SK-N-SH (cell line): Measurements from ENCODE around the gene ZNRF4. TPM values are rescaled to one million over a fixed set of nuclear protein-coding genes. Genes with fewer than 3 reads are reported as not detected.

ENCODE experiments used
- CTCF ChIA-PET: fragments of 300-600, 350-600 bp; formaldehyde crosslinking; extraction: SDS; loops from one replicate; lab custom pipeline; 2021; lab: Yijun Ruan, JAX
- POLR2A ChIA-PET: fragments of 350-600 bp; sonication (Branson Sonifier 250); formaldehyde crosslinking; extraction: SDS; loops from one replicate; lab custom pipeline; 2020; ENCODE audit warnings: antibody characterized with exemption, inconsistent platforms; lab: Yijun Ruan, JAX
- DNase-seq: peaks from one replicate; pipeline ENCODE4 v3.0.0; 2012
- H2AFZ ChIP-seq: fragments of 200-600 bp; sonication (generic); 2 replicates; pipeline ENCODE4 v1.8.1; 2016; ENCODE audit warnings: antibody characterized with exemption, mild to moderate bottlenecking, low read depth
- H3F3A ChIP-seq: fragments of 200-600 bp; sonication (generic); replicated peaks from 2 replicates; pipeline ENCODE3; 2016; ENCODE audit warnings: antibody characterized with exemption, mild to moderate bottlenecking; ENCODE audit not compliant: insufficient read depth
- H3K27ac ChIP-seq, 2 experiments: fragments of 200-500 bp in 1 of 2; fragments of 200-600 bp in 1 of 2; sonication (Bioruptor generic) in 1 of 2; sonication (generic), shearing (Covaris generic) in 1 of 2; 2 replicates each; pipeline versions ENCODE4 v1.5.1 to v1.6.1; 2014 to 2016; ENCODE audit warnings: low read depth in 2 of 2, inconsistent platforms in 1 of 2, low read length in 1 of 2, mild to moderate bottlenecking in 1 of 2, mixed read lengths in 1 of 2
- H3K27me3 ChIP-seq: fragments of 200-600 bp; sonication (generic), shearing (Covaris generic); 2 replicates; pipeline ENCODE4 v1.6.1; 2016; ENCODE audit warnings: mixed run types; ENCODE audit not compliant: insufficient read depth
- H3K36me3 ChIP-seq, 2 experiments: fragments of 200-500 bp in 1 of 2; fragments of 200-600 bp in 1 of 2; sonication (Bioruptor generic) in 1 of 2; sonication (generic) in 1 of 2; replicated peaks in 1 of 2; 2 replicates each; pipeline versions ENCODE3 to v1.5.1; 2014 to 2016; ENCODE audit warnings: low read length in 1 of 2, mild to moderate bottlenecking in 1 of 2; ENCODE audit not compliant: insufficient read depth in 2 of 2, control insufficient read depth in 1 of 2
- H3K4me1 ChIP-seq, 2 experiments: fragments of 200-500 bp in 1 of 2; fragments of 200-600 bp in 1 of 2; sonication (Bioruptor generic) in 1 of 2; sonication (generic), shearing (Covaris generic) in 1 of 2; 2 replicates each; pipeline versions ENCODE4 v1.5.1 to v1.6.1; 2014 to 2016; ENCODE audit warnings: low read depth in 1 of 2, low read length in 1 of 2, mixed run types in 1 of 2; ENCODE audit not compliant: insufficient read depth in 2 of 2, control insufficient read depth in 1 of 2
- H3K4me2 ChIP-seq: fragments of 200-600 bp; sonication (generic), shearing (Covaris generic); 2 replicates; pipeline ENCODE4 v1.6.1; 2017; ENCODE audit warnings: mixed run types
- H3K4me3 ChIP-seq, 2 experiments: fragments of 200-500 bp in 1 of 2; fragments of 200-600 bp in 1 of 2; sonication (Bioruptor generic) in 1 of 2; sonication (generic), shearing (Covaris generic) in 1 of 2; 2 replicates each; pipeline versions ENCODE4 v1.5.1 to v1.8.1; 2014 to 2016; ENCODE audit warnings: low read depth in 2 of 2, inconsistent platforms in 1 of 2, low read length in 1 of 2, mild to moderate bottlenecking in 1 of 2, mixed read lengths in 1 of 2, moderate library complexity in 1 of 2
- H3K79me2 ChIP-seq: fragments of 200-600 bp; sonication (generic); 2 replicates; pipeline ENCODE4 v1.8.1; 2017; ENCODE audit warnings: mild to moderate bottlenecking; ENCODE audit not compliant: insufficient read depth
- H3K9ac ChIP-seq: fragments of 200-600 bp; sonication (generic); 2 replicates; pipeline ENCODE4 v1.6.1; 2017; ENCODE audit warnings: mixed run types
- H3K9me2 ChIP-seq: fragments of 200-600 bp; sonication (generic); 2 replicates; pipeline ENCODE4 v1.6.1; 2017; ENCODE audit warnings: mixed run types
- H3K9me3 ChIP-seq: fragments of 200-600 bp; sonication (generic); 2 replicates; pipeline ENCODE4 v1.6.1; 2017; ENCODE audit warnings: mixed run types, mild to moderate bottlenecking, moderate library complexity
- H4K20me1 ChIP-seq: fragments of 200-600 bp; sonication (generic); 2 replicates; pipeline ENCODE4 v1.6.1; 2017; ENCODE audit warnings: mild to moderate bottlenecking, mixed run types; ENCODE audit not compliant: insufficient read depth
- CHD2 ChIP-seq: fragments of 150-350 bp; IDR thresholded peaks from 2 replicates; pipeline ENCODE4 v1.6.1; 2018; ENCODE audit warnings: low read length; ENCODE audit not compliant: partially characterized antibody
- ELF1 ChIP-seq: IDR thresholded peaks from 2 replicates; pipeline ENCODE4 v1.4.0; 2012
- FOSL2 ChIP-seq: IDR thresholded peaks from 2 replicates; pipeline ENCODE4 v1.4.0; 2012; ENCODE audit warnings: low read depth, mild to moderate bottlenecking, moderate library complexity, borderline replicate concordance
- FOXJ3 ChIP-seq: sonication (generic); formaldehyde crosslinking; IDR thresholded peaks from 2 replicates; pipeline ENCODE4 v1.5.1; 2020; ENCODE audit warnings: mild to moderate bottlenecking, missing genetic modification reagents
- FOXM1 ChIP-seq: IDR thresholded peaks from 2 replicates; pipeline ENCODE4 v1.4.0; 2012; ENCODE audit warnings: low read depth, mild to moderate bottlenecking
- GATA2 ChIP-seq: sonication (generic); formaldehyde crosslinking; IDR thresholded peaks from 2 replicates; pipeline ENCODE4 v1.5.0; 2020; ENCODE audit warnings: mild to moderate bottlenecking, missing genetic modification reagents
- IRF3 ChIP-seq: fragments of 150-350 bp; IDR thresholded peaks from 2 replicates; pipeline ENCODE4 v1.6.1; 2016; ENCODE audit warnings: mild to moderate bottlenecking, low read depth, low read length
- PBX3 ChIP-seq: IDR thresholded peaks from 2 replicates; pipeline ENCODE4; 2012
- RXRA ChIP-seq: IDR thresholded peaks from 2 replicates; pipeline ENCODE4 v1.4.0; 2012; ENCODE audit warnings: low read depth, mild to moderate bottlenecking, borderline replicate concordance
- SIN3A ChIP-seq: IDR thresholded peaks from 2 replicates; pipeline ENCODE4 v1.6.1; 2012; ENCODE audit warnings: low read depth, mild to moderate bottlenecking, low read length, moderate library complexity, borderline replicate concordance
- TCF12 ChIP-seq: IDR thresholded peaks from 2 replicates; pipeline ENCODE4 v1.4.0; 2012
- USF1 ChIP-seq: IDR thresholded peaks from 2 replicates; pipeline ENCODE4 v1.4.0; 2012; ENCODE audit warnings: low read depth, borderline replicate concordance
- USF2 ChIP-seq: fragments of 150-350 bp; IDR thresholded peaks from 2 replicates; pipeline ENCODE4 v1.6.1; 2017; ENCODE audit warnings: antibody characterized with exemption, low read length, low read depth, borderline replicate concordance
- YY1 ChIP-seq: IDR thresholded peaks from 2 replicates; pipeline ENCODE4 v1.4.0; 2012; ENCODE audit warnings: low read depth, mild to moderate bottlenecking
- WGBS: methylation state at CpG from one replicate; pipeline ENCODE4 v1.1.6; 2017; ENCODE audit warnings: low lambda C conversion rate; 5-methylcytosine and 5-hydroxymethylcytosine counted together
- polyA plus RNA-seq, 3 experiments: library from polyadenylated mRNA; depleted of rRNA; stranded (reverse); fragments of >200 nt; gene quantifications; 2 replicates each; pipeline ENCODE4 v1.2.3, GENCODE V29; 2012

ZNRF4 gene
- polyA plus RNA-seq, 1 of the 3 experiments (the other 2 are of a cell fraction) = not detected

DNA sequence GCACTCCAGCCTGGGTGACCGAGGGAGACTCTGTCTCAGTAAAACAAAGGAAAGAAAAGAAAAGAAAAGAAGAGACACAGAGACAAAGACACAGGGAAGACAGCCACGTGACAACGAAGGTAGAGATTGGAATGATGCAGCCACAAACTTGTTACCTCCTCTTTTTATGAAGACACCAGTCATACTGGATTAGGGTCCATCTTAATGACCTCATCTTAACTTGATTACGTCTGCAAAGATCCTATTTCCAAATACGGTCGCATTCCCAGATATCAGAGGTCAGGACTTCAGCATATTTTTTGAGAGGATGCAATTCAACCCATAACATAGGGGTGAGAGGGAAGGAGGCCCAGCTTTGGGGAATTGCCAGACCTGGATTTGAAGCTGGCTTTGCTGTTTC is 4.1 kb downstream of the ZNRF4 start (continued):
- TF ChIP-seq FOSL2 = no peak
- no peak for TF ChIP-seq FOXJ3 (CRISPR knock-in tag)
- no peak for TF ChIP-seq ELF1
- TF ChIP-seq PBX3 = no peak
- no peak for TF ChIP-seq RXRA
- no peak for TF ChIP-seq FOXM1
- no peak for TF ChIP-seq USF2

DNA sequence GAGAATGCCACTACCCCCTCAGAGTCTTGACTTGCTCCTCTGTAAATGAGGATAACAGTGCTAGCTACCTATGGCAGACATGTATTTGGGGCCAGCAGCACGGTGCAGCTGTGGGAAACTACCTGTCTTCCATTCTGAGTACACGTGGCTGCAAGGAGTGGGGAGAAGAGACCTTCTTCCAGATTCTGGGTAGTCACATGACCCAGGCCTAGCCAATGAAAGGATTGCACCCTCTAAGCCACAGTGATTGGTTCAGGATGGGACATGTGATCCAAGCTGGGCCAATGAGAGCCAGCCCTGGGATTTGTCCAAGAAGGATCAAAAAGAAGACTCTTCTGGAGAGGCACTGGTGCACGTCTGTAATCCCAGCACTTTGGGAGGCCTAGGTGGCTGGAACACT is 5.5 kb downstream of the ZNRF4 start:
- no peaks in the 10 kb centered on the region for H3K36me3 ChIP-seq
- no peaks in the 10 kb centered on the region for H3K9me2 ChIP-seq
- no peak overlapping the region for H3K4me2 ChIP-seq
- H3K9me3 ChIP-seq = no peaks in the 10 kb centered on the region
- no peaks in the 10 kb centered on the region for H3F3A ChIP-seq
- DNase-seq = no peak
- POLR2A ChIA-PET = no interaction called here
- no peaks in the 10 kb centered on the region for H3K27me3 ChIP-seq
- H4K20me1 ChIP-seq = no peaks in the 10 kb centered on the region
- H3K4me1 ChIP-seq = no peaks in the 10 kb centered on the region; a peak in 1 of 4 replicates
- no peaks in the 10 kb centered on the region for H3K79me2 ChIP-seq
- H3K4me3 ChIP-seq = no peak overlapping the region
- H3K9ac ChIP-seq = no peak overlapping the region
- CTCF ChIA-PET = interaction anchor here (1.5 to 2.1 kb wide), 2 partner anchors 11 to 19 kb away, joined by 4 to 6 read pairs; no protein-coding TSS in a partner anchor
- 46% methylated on average over 2 of the region's 3 CpGs for WGBS
- H2AFZ ChIP-seq = no peak overlapping the region
- TF ChIP-seq SIN3A (no peak), USF1 (peak; percentile 55; the same call in 1 of the 2 replicates), CHD2 (no peak), RXRA (no peak)
- H3K27ac ChIP-seq = no peak overlapping the region

DNA sequence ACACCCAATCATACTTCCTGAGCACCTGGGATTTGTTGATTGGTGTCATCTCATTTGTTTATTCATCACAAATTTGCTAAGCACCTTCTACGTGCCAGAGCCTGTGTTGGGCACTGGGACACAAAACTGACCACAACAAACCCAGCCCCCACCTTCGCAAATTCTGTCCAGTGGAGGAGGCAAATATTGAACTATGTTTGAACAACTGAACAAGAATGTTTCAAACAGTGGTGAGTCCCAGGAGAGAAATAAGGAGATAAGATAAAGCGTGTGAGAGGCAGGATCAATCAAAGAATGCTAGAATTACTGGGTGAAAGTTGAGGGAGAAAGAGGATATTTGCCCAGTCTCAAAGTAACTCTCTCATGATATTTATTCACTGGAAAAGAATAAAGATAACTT is 8.7 kb downstream of the ZNRF4 start:
- no peak overlapping the region for H3K4me2 ChIP-seq
- WGBS = 44% methylated on average over 3 of the region's 3 CpGs
- H3K9ac ChIP-seq = no peak overlapping the region
- POLR2A ChIA-PET = no interaction called here
- H2AFZ ChIP-seq = no peak overlapping the region
- no peaks in the 10 kb centered on the region for H3K36me3 ChIP-seq
- H3K27ac ChIP-seq = no peak overlapping the region
- H3K9me3 ChIP-seq = no peaks in the 10 kb centered on the region
- TF ChIP-seq YY1 (no peak), FOXJ3 (CRISPR knock-in tag) (no peak), IRF3 (no peak), PBX3 (no peak), ELF1 (no peak), TCF12 (no peak), GATA2 (CRISPR knock-in tag) (no peak), CHD2 (no peak)
- CTCF ChIA-PET = no interaction called here
- no peaks in the 10 kb centered on the region for H3K79me2 ChIP-seq
- no peaks in the 10 kb centered on the region for H3K9me2 ChIP-seq
- no peaks in the 10 kb centered on the region for H3K27me3 ChIP-seq
- H3K4me1 ChIP-seq = peaks cover 0 to 10% of the 10 kb centered on the region in 2 experiments; a peak in 1 of 4 replicates
- DNase-seq = no peak
- H4K20me1 ChIP-seq = no peaks in the 10 kb centered on the region
- no peaks in the 10 kb centered on the region for H3F3A ChIP-seq
- H3K4me3 ChIP-seq = no peak overlapping the region
